ENCODE data around the gene MRPL21.

DNA sequence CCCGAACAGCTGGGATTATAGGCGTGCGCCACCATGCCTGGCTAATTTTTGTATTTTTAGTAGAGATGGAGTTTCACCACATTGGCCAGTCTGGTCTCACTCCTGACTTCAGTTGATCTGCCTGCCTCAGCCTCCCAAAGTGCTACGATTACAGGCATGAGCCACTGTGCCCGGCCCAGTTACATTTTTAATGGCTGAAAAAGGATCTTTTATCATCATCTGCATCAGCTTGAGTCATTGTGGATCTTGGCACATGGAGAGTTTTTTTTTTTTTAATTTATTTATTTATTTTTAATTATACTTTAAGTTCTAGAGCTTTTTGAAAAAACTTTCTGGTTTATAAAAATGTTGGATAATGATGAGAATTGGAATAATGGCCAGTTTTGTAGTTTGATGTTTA is 8.6 kb upstream of the MRPL21 start:
- TF ChIP-seq, protein P1, sequence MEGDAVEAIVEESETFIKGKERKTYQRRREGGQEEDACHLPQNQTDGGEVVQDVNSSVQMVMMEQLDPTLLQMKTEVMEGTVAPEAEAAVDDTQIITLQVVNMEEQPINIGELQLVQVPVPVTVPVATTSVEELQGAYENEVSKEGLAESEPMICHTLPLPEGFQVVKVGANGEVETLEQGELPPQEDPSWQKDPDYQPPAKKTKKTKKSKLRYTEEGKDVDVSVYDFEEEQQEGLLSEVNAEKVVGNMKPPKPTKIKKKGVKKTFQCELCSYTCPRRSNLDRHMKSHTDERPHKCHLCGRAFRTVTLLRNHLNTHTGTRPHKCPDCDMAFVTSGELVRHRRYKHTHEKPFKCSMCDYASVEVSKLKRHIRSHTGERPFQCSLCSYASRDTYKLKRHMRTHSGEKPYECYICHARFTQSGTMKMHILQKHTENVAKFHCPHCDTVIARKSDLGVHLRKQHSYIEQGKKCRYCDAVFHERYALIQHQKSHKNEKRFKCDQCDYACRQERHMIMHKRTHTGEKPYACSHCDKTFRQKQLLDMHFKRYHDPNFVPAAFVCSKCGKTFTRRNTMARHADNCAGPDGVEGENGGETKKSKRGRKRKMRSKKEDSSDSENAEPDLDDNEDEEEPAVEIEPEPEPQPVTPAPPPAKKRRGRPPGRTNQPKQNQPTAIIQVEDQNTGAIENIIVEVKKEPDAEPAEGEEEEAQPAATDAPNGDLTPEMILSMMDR (conservative IDR thresholded peaks at IDR 0.05; ENCODE audit: low read length), result no peak
- no peak for TF ChIP-seq EZH2phosphoT487 (IDR thresholded peaks at IDR 0.05; ENCODE audit: borderline replicate concordance, low read depth, low read length)
